Rectal smooth muscle tissue (tissue), 1 donor: ENCODE measurements around the gene NAT9.

Experiments
- H3K27ac ChIP-seq: one replicate; pipeline ENCODE4 v1.7.0; 2013; ENCODE audit warnings: low read depth, low read length, inconsistent platforms
- H3K27me3 ChIP-seq: one replicate; pipeline ENCODE4 v1.7.0; 2013; ENCODE audit warnings: low read length; ENCODE audit not compliant: control insufficient read depth, insufficient read depth
- H3K36me3 ChIP-seq: one replicate; pipeline ENCODE4 v1.7.0; 2013; ENCODE audit warnings: low read length; ENCODE audit not compliant: control insufficient read depth, insufficient read depth
- H3K4me1 ChIP-seq: one replicate; pipeline ENCODE4 v1.7.0; 2013; ENCODE audit warnings: low read length; ENCODE audit not compliant: control insufficient read depth, insufficient read depth
- H3K4me3 ChIP-seq: one replicate; pipeline ENCODE4 v1.7.0; 2013; ENCODE audit warnings: low read length
- H3K9ac ChIP-seq: one replicate; pipeline ENCODE4 v1.7.0; 2013; ENCODE audit warnings: low read length

The NAT9 gene

GRCh38 chr17:74800531-74800930 lies 24.4 kb upstream of the NAT9 start:
- Histone ChIP-seq H3K27ac (no peak overlapping the region), H3K9ac (no peak overlapping the region), H3K4me1 (peaks cover 4% of the 10 kb centered on the region), H3K36me3 (peaks cover 15% of the 10 kb centered on the region), H3K27me3 (no peaks in the 10 kb centered on the region), H3K4me3 (no peak overlapping the region)

GRCh38 chr17:74799097-74799496 lies 23.0 kb upstream of the NAT9 start:
- H3K36me3 ChIP-seq: peaks cover 21% of the 10 kb centered on the region

GRCh38 chr17:74798239-74798707 lies 22.1 kb upstream of the NAT9 start:
- Histone ChIP-seq H3K9ac (no peak overlapping the region), H3K36me3 (peaks cover 29% of the 10 kb centered on the region), H3K4me1 (no peaks in the 10 kb centered on the region), H3K27ac (no peak overlapping the region), H3K27me3 (no peaks in the 10 kb centered on the region), H3K4me3 (no peak overlapping the region)

More at GRCh38 chr17:74799097-74799496, 23.0 kb upstream of the NAT9 start:
- Histone ChIP-seq H3K27me3 (no peaks in the 10 kb centered on the region), H3K4me3 (no peak overlapping the region), H3K4me1 (no peaks in the 10 kb centered on the region), H3K27ac (no peak overlapping the region), H3K9ac (no peak overlapping the region)

- Histone ChIP-seq H3K27me3 (no peaks in the 10 kb centered on the region), H3K27ac (no peak overlapping the region), H3K4me1 (no peaks in the 10 kb centered on the region), H3K36me3 (peaks cover 29% of the 10 kb centered on the region), H3K9ac (no peak overlapping the region), H3K4me3 (no peak overlapping the region)
Measured at GRCh38 chr17:74797824-74798223, 21.7 kb upstream of the NAT9 start.

GRCh38 chr17:74796866-74797265 lies 20.7 kb upstream of the NAT9 start:
- no peak overlapping the region for H3K27ac ChIP-seq
- no peak overlapping the region for H3K9ac ChIP-seq
- no peaks in the 10 kb centered on the region for H3K4me1 ChIP-seq
- H3K27me3 ChIP-seq: no peaks in the 10 kb centered on the region
- H3K36me3 ChIP-seq: peaks cover 29% of the 10 kb centered on the region
- no peak overlapping the region for H3K4me3 ChIP-seq

- Histone ChIP-seq H3K27ac (no peak overlapping the region), H3K4me3 (no peak overlapping the region), H3K9ac (no peak overlapping the region), H3K4me1 (no peaks in the 10 kb centered on the region), H3K36me3 (peaks cover 29% of the 10 kb centered on the region), H3K27me3 (no peaks in the 10 kb centered on the region)
Measured at GRCh38 chr17:74796211-74796610, 20.1 kb upstream of the NAT9 start.

- no peak overlapping the region for H3K4me3 ChIP-seq
- no peak overlapping the region for H3K27ac ChIP-seq
- no peaks in the 10 kb centered on the region for H3K4me1 ChIP-seq
- no peaks in the 10 kb centered on the region for H3K27me3 ChIP-seq
- peaks cover 29% of the 10 kb centered on the region for H3K36me3 ChIP-seq
- no peak overlapping the region for H3K9ac ChIP-seq
Measured at GRCh38 chr17:74795327-74796020, 19.3 kb upstream of the NAT9 start.

- peaks cover 31% of the 10 kb centered on the region for H3K36me3 ChIP-seq
- no peak overlapping the region for H3K4me3 ChIP-seq
- no peaks in the 10 kb centered on the region for H3K4me1 ChIP-seq
- H3K27me3 ChIP-seq: no peaks in the 10 kb centered on the region
- H3K27ac ChIP-seq: no peak overlapping the region
- no peak overlapping the region for H3K9ac ChIP-seq
Measured at GRCh38 chr17:74792586-74793105, 16.5 kb upstream of the NAT9 start.

GRCh38 chr17:74790161-74791058 lies 14.3 kb upstream of the NAT9 start:
- no peaks in the 10 kb centered on the region for H3K27me3 ChIP-seq
- H3K4me1 ChIP-seq: no peaks in the 10 kb centered on the region
- peaks cover 22% of the 10 kb centered on the region for H3K36me3 ChIP-seq
- H3K4me3 ChIP-seq: no peak overlapping the region
- no peak overlapping the region for H3K27ac ChIP-seq
- no peak overlapping the region for H3K9ac ChIP-seq

- H3K36me3 ChIP-seq: peaks cover 10% of the 10 kb centered on the region
- no peak overlapping the region for H3K4me3 ChIP-seq
Measured at GRCh38 chr17:74786431-74787055, 10.4 kb upstream of the NAT9 start.

GRCh38 chr17:74785981-74786360 lies 9.8 kb upstream of the NAT9 start:
- H3K36me3 ChIP-seq: peaks cover 10% of the 10 kb centered on the region
- H3K9ac ChIP-seq: no peak overlapping the region
- no peaks in the 10 kb centered on the region for H3K27me3 ChIP-seq
- H3K4me1 ChIP-seq: no peaks in the 10 kb centered on the region
- no peak overlapping the region for H3K4me3 ChIP-seq
- no peak overlapping the region for H3K27ac ChIP-seq

More at GRCh38 chr17:74786431-74787055, 10.4 kb upstream of the NAT9 start:
- no peaks in the 10 kb centered on the region for H3K4me1 ChIP-seq
- H3K27ac ChIP-seq: no peak overlapping the region
- H3K27me3 ChIP-seq: no peaks in the 10 kb centered on the region
- no peak overlapping the region for H3K9ac ChIP-seq
